Hepatocyte (in vitro differentiated cells): ENCODE data around the gene BUB1. TPM values are rescaled to one million over a fixed set of nuclear protein-coding genes. Genes with fewer than 3 reads are reported as not detected.

Source experiments
- DNase-seq: peaks from one replicate; pipeline ENCODE4 v3.0.0-alpha.2; 2016; ENCODE audit warnings: low spot score
- H2AFZ ChIP-seq: fragments of 200-600 bp; sonication (generic); 2 replicates; pipeline ENCODE4 v1.6.0; 2016; ENCODE audit warnings: antibody characterized with exemption, mild to moderate bottlenecking
- H3K27ac ChIP-seq: fragments of 200-600 bp; sonication (generic); 2 replicates; pipeline ENCODE4 v1.5.1; 2016; ENCODE audit warnings: mild to moderate bottlenecking
- H3K27me3 ChIP-seq: fragments of 200-600 bp; sonication (generic); 2 replicates; pipeline ENCODE4 v1.6.1; 2016
- H3K36me3 ChIP-seq: fragments of 200-600 bp; sonication (generic); replicated peaks from 2 replicates; pipeline ENCODE4 v1.5.1; 2016; ENCODE audit warnings: low read depth; ENCODE audit not compliant: insufficient read depth
- H3K4me1 ChIP-seq: fragments of 200-600 bp; sonication (generic); 2 replicates; pipeline ENCODE4 v1.5.1; 2016; ENCODE audit warnings: mild to moderate bottlenecking, moderate library complexity; ENCODE audit not compliant: insufficient read depth
- H3K4me2 ChIP-seq: fragments of 200-600 bp; sonication (generic); 2 replicates; pipeline ENCODE4 v1.6.0; 2016
- H3K4me3 ChIP-seq: fragments of 200-600 bp; sonication (generic); 2 replicates; pipeline ENCODE4 v1.5.1; 2016; ENCODE audit warnings: mild to moderate bottlenecking
- H3K79me2 ChIP-seq: fragments of 200-600 bp; sonication (generic); 2 replicates; pipeline ENCODE4 v1.6.0; 2017; ENCODE audit warnings: mild to moderate bottlenecking
- H3K9me2 ChIP-seq: fragments of 200-600 bp; sonication (generic); replicated peaks from 2 replicates; pipeline ENCODE4 v1.6.0; 2017; ENCODE audit warnings: mild to moderate bottlenecking; ENCODE audit not compliant: insufficient read depth
- H3K9me3 ChIP-seq: fragments of 200-600 bp; sonication (generic); 2 replicates; pipeline ENCODE4 v1.5.1; 2016; ENCODE audit warnings: low read depth, mild to moderate bottlenecking
- H4K20me1 ChIP-seq: fragments of 200-600 bp; sonication (generic); 2 replicates; pipeline ENCODE4 v1.6.0; 2016; ENCODE audit warnings: mild to moderate bottlenecking; ENCODE audit not compliant: insufficient read depth, poor library complexity, severe bottlenecking
- EZH2 ChIP-seq: fragments of 200-600 bp; sonication (generic); IDR thresholded peaks from 2 replicates; pipeline ENCODE4 v1.6.1; 2016; ENCODE audit warnings: antibody characterized with exemption, mild to moderate bottlenecking, borderline replicate concordance
- EZH2phosphoT487 ChIP-seq: fragments of 200-600 bp; sonication (generic); IDR thresholded peaks from one replicate; pipeline ENCODE4 v1.6.1; 2018; ENCODE audit warnings: antibody characterized with exemption, mild to moderate bottlenecking, low read depth, moderate library complexity; ENCODE audit not compliant: unreplicated experiment, severe bottlenecking
- WGBS: methylation state at CpG from one replicate; pipeline ENCODE4 v1.1.6; 2016; ENCODE audit warnings: low lambda C conversion rate; ENCODE audit errors: missing lambda C conversion rate; 5-methylcytosine and 5-hydroxymethylcytosine counted together
- polyA plus RNA-seq: library from polyadenylated mRNA; unstranded; fragments of >200 nt; fragmentation: Nextera tagmentation; extraction: Ambion mirVana; gene quantifications from 2 replicates; pipeline ENCODE4 v1.2.1, GENCODE V29; 2016
- total RNA-seq: library from RNA; depleted of rRNA; stranded (reverse); fragments of >200 nt; gene quantifications from 2 replicates; pipeline ENCODE4 v1.2.3, GENCODE V29; 2014
- TF ChIP-seq, protein P1 (sequence below): fragments of 200-600 bp; sonication (generic); IDR thresholded peaks from 2 replicates; pipeline ENCODE4 v1.5.1; 2016; ENCODE audit warnings: antibody characterized with exemption, mild to moderate bottlenecking; ENCODE audit not compliant: poor library complexity

BUB1 gene
- total and polyA plus RNA-seq, 2 experiments from 2014 or later: 5.8 to 12.4 TPM

GRCh38 chr2:110718382-110718781 is 40.5 kb upstream of the BUB1 start:
- Histone ChIP-seq H3K27ac (no peak overlapping the region), H3K4me3 (no peak overlapping the region), H4K20me1 (no peaks in the 10 kb centered on the region), H3K4me1 (peaks cover 4% of the 10 kb centered on the region), H3K9me2 (no peaks in the 10 kb centered on the region), H2AFZ (no peak overlapping the region), H3K36me3 (no peaks in the 10 kb centered on the region), H3K4me2 (no peak overlapping the region), H3K79me2 (no peaks in the 10 kb centered on the region), H3K27me3 (peaks cover 10% of the 10 kb centered on the region), H3K9me3 (no peaks in the 10 kb centered on the region)
- TF ChIP-seq EZH2phosphoT487 (no peak), EZH2 (no peak)
- TF ChIP-seq, protein P1, sequence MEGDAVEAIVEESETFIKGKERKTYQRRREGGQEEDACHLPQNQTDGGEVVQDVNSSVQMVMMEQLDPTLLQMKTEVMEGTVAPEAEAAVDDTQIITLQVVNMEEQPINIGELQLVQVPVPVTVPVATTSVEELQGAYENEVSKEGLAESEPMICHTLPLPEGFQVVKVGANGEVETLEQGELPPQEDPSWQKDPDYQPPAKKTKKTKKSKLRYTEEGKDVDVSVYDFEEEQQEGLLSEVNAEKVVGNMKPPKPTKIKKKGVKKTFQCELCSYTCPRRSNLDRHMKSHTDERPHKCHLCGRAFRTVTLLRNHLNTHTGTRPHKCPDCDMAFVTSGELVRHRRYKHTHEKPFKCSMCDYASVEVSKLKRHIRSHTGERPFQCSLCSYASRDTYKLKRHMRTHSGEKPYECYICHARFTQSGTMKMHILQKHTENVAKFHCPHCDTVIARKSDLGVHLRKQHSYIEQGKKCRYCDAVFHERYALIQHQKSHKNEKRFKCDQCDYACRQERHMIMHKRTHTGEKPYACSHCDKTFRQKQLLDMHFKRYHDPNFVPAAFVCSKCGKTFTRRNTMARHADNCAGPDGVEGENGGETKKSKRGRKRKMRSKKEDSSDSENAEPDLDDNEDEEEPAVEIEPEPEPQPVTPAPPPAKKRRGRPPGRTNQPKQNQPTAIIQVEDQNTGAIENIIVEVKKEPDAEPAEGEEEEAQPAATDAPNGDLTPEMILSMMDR: no peak
- no peak for DNase-seq
- 84% methylated on average over 2 of the region's 2 CpGs for whole genome bisulfite sequencing

DNA sequence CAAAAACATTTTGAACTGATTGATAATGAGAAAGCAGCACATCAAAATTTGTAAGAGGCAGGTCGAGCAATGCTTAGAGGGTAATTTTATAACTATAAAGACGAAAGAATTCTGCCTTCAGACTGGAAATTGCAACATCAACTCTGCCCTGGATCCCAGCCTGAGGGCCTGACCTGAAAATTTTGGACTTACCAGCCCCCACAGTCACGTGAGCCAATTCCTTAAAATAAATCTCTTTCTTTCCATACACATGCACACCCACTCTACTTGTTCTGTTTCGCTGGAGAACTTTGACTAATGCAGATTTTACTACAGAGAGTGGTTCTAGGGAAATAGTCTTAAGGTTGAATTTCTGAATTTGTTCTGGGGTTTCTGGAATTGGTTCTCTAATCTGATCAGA is 39.9 kb upstream of the BUB1 start:
- H3K9me2 ChIP-seq: no peaks in the 10 kb centered on the region
- H2AFZ ChIP-seq: no peak overlapping the region
- H3K4me1 ChIP-seq: peaks cover 8% of the 10 kb centered on the region
- no peak overlapping the region for H3K4me3 ChIP-seq
- H3K79me2 ChIP-seq: no peaks in the 10 kb centered on the region
- no peaks in the 10 kb centered on the region for H3K36me3 ChIP-seq
- 87% methylated on average over 4 of the region's 4 CpGs for WGBS
- DNase-seq: no peak
- no peaks in the 10 kb centered on the region for H4K20me1 ChIP-seq
- no peak overlapping the region for H3K27ac ChIP-seq
- H3K9me3 ChIP-seq: no peaks in the 10 kb centered on the region
- TF ChIP-seq, protein P1: no peak
- TF ChIP-seq EZH2: no peak
- TF ChIP-seq EZH2phosphoT487: no peak
- no peak overlapping the region for H3K4me2 ChIP-seq
- peaks cover 8% of the 10 kb centered on the region for H3K27me3 ChIP-seq

DNA sequence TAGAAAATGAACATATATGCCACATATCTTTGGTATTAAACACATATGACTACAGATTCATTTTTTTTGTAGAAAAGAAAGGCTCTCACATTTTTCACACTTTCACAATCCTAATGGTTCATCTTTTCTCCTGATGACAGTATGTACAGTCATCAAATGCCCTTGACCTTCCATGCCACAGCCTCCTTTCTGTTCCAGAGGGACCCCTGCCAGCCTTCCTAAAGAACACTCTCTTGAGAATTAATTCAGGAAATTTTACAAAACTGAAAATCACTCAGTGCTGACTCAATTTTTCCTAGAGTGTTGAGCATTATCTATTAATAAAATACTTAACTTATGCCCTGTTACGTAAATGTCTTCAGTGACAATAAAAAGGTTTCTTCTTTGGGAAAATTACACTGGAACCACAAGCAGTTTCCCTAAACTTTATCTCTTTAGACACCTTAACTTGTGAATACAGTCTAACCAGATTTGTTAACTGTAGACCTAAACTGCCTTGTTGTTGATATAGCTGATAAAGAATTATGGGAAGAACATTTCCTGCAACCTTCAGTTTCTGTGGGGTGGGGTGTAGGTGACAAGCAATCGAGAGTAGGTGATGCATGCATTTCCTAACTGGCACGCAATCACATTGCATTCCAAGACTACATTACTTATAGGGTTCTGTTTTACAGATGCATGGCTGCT is 39.2 kb upstream of the BUB1 start:
- 86% methylated on average over 3 of the region's 3 CpGs for WGBS
- H3K4me1 ChIP-seq: peaks cover 11% of the 10 kb centered on the region
- no peak overlapping the region for H3K27ac ChIP-seq
- TF ChIP-seq EZH2phosphoT487 (no peak), EZH2 (no peak)
- TF ChIP-seq, protein P1: no peak
- no peak overlapping the region for H2AFZ ChIP-seq
- H3K9me2 ChIP-seq: no peaks in the 10 kb centered on the region
- H3K27me3 ChIP-seq: peaks cover 1% of the 10 kb centered on the region
- H3K36me3 ChIP-seq: no peaks in the 10 kb centered on the region
- H3K4me3 ChIP-seq: no peak overlapping the region
- no peak for DNase-seq
- H3K4me2 ChIP-seq: no peak overlapping the region
- H3K9me3 ChIP-seq: no peaks in the 10 kb centered on the region
- no peaks in the 10 kb centered on the region for H3K79me2 ChIP-seq
- H4K20me1 ChIP-seq: no peaks in the 10 kb centered on the region
